HEK293 (cell line): ENCODE results near the gene SH3RF3.

Experiments
- BCL11A ChIP-seq: fragments of 450-650 bp; formaldehyde crosslinking; IDR thresholded peaks from 2 replicates; pipeline ENCODE4 v1.5.1; 2016; ENCODE audit warnings: low read depth, missing biosample characterization, missing genetic modification characterization
- CTCF ChIP-seq: fragments of 450-650 bp; formaldehyde crosslinking; IDR thresholded peaks from 2 replicates; pipeline ENCODE4 v1.5.1; 2016; ENCODE audit warnings: missing biosample characterization, missing genetic modification characterization
- ZFP3 ChIP-seq: fragments of 450-650 bp; formaldehyde crosslinking; IDR thresholded peaks from 2 replicates; pipeline ENCODE4 v1.5.1; 2016; ENCODE audit warnings: low read depth, missing biosample characterization, missing genetic modification characterization
- ZNF394 ChIP-seq: fragments of 450-650 bp; formaldehyde crosslinking; IDR thresholded peaks from 2 replicates; pipeline ENCODE4 v1.5.1; 2016; ENCODE audit warnings: missing biosample characterization, missing genetic modification characterization, mild to moderate bottlenecking, moderate library complexity, borderline replicate concordance

- TF ChIP-seq CTCF (tag by site-specific recombination) = no peak
- TF ChIP-seq BCL11A (tag by site-specific recombination) = no peak
- no peak for TF ChIP-seq ZNF394 (tag by site-specific recombination)
- no peak for TF ChIP-seq ZFP3 (tag by site-specific recombination)
Measured at GRCh38 chr2:109185338-109185737, 56.3 kb downstream of the SH3RF3 start.
